GM19238 (cell line): ENCODE results near the gene RIPOR1.
"Not testable (repeated sequence)": the region's sequence is repeated elsewhere in the genome, so short reads cannot be mapped to it uniquely, and the experiment has no call there.

Experiments
- DNase-seq: peaks from one replicate; pipeline ENCODE4 v3.0.0; 2011; ENCODE audit warnings: low spot score; ENCODE audit not compliant: insufficient read length

Gene RIPOR1

DNA sequence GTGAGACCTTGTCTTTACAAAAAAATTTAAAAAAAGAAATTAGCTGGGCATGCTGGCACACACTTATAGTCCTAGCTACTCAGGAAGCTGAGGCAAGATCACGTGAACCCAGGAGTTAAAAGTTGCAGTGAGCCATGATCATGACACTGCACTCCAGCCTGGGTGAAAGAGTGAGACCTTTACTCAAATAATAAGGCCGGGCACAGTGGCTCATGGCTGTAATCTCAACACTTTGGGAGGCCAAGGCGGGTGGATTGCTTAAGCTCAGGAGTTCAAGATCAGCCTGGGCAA, 11.5 kb upstream of the RIPOR1 start:
- DNase-seq = no peak

DNA sequence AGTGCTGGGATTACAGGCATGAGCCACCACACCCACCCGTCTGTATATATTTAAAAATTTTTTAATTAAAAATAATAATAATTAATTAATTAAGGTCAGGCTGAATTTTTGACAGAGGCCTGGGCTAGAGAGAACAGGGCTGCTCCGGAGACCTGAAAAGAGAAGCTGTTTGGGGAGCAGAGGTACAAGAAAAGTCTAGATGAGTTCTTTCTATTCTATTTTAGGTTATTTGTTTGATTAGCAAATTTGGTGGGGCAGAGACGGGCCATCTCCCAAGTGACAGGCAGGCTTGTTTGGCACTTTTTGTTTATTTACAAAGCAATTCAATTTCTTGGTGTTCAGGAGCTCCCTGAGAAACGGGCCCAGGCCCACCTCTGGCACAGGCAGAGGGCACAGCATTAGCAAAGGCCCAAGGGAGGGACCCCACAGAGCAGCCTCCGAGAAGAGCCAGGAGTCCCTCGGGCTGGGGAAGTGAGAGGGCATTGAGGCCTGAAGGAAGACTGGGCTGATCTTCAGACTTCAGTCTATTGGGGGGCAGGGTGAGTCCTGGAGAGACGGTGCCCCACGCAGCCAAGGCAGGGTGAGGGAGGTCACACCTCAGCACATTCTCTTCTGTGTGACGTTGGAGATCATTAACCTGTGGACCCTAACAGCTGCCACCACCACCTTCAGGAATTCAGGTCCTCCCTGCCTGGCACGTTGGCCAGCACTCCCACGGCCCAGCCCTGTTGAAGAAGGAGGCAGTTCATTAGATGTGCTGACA, 10.8 kb upstream of the RIPOR1 start:
- peak; percentile 61 for DNase-seq

- no peak for DNase-seq
Observed at GRCh38 chr16:67518676-67519075, 10.0 kb upstream of the RIPOR1 start.

- DNase-seq = no peak
Observed at GRCh38 chr16:67519242-67519641, 9.4 kb upstream of the RIPOR1 start.

DNA sequence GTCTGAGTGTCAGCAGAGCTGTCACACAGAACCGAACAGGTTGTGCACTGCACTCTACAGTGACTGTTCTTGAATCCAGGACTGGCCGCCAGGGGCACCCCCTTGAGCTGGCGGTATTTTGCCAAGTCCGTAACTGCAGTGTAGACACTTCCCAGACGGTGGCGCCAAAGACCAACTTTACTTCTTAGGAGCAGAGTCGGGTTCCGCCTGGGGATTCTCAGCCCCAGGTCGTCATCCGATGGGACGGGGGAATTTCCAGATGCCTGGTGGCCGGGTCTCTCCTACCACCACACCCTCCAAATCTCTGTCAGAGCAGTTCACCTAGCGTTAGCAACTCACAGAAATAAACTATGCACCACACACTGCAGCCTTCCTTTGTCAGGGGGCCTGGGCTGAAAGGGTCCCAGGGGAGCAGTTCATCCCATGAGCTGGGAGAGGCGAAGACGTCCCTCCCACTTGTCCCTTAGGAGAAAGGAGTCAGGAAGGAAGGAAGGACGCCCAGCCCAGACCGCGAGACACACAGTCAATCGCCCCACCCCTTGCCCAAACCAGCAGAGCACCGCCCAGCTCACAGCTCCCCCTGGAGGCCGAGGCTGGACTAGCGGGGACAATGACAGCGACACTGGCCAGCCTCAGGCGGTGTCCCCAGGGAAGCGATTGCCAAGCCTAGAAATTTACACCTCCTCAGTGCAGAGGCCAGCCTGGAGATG, 7.4 kb upstream of the RIPOR1 start:
- DNase-seq = peak; percentile 88

DNA sequence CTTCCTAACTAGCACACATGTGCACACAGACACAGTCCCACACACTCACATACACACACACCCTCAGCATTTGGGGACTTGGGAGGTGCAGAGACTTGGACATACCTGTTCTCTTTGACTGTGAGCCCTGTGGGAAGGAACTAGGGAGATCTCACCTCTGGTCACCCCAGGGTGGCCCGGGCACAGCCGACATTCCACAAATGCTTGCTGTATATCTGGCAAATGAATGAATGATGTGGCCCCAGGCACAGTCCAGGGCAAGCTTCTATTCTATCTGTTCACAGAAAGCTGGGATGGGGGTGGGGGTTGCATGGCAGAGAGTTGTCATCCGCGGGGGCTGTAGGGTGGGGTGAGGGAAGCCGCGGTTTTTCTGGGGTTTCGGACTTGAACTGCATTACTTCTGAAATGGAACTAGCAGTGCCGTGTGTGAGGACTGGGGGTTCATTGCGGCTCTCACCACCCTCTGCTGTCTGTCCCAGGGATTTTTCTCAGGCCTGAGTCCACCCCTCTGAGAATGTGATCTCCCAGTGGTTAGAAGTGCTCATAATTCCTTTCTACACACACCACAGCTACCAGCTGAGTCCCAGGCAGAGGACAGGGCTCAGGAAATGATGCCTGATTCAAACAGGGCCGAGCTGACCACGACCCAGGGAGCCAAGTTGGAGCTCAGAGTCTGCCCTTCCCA, 3.3 kb upstream of the RIPOR1 start:
- DNase-seq = no peak

- no peak for DNase-seq
Observed at GRCh38 chr16:67526149-67526791, 2.4 kb upstream of the RIPOR1 start.

DNA sequence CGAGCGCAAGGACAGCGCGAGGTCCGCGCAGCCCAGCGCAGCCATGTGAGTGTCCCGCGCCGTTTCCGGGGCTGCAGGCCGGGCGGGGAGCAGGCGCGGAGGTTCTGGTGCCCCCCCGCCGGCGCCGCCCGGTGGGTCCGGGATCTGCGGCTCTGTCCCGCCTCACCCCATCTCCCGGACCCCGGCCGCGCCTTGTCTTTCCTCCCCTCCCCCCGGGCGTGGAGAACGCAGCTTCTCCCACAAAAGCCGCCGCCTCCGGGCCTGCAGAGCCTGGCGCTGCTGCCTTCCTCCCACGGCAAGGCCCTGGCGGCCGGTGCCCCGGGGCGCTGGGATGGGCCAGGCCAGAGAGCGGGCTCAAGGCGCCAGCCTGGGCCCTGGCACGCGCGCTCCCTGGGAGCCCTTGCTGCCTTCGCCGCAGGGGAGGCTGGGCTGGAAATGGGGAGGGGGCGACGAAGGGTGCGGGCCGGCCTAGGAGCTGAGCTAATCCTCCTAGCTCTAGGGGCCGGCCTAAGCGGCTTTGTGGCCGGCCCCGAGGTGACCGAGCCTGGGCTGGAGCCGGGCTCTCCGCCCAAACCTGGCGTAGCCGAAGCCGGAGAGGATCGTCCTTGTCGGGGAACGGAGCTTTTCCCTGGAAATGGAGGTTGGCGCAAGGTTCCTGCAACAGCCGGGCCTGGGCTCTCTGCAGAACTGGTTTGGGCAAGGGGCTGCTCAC, 397 bp downstream of the RIPOR1 start:
- DNase-seq = no peak

DNA sequence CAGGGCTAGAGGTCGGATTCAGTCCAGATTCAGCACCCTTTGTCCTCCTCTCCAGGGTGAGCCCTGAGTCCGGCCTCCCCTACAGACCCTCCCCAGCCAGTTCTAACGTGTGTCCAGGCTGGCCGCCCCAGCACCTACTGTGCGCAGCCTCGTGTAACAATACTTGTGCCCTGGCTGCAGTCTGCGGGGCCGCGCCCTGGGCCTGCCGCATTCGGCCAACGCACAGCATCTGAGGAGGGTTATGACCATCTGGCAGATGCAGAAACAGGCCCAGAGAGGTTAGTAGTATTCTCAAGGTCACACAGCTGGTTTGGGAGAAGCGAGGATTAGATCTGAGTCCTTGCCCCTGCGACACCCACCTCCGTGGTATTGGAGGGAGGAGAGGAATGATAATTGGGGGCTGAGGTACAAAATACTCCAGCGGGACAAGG, 968 bp downstream of the RIPOR1 start:
- DNase-seq = no peak

DNA sequence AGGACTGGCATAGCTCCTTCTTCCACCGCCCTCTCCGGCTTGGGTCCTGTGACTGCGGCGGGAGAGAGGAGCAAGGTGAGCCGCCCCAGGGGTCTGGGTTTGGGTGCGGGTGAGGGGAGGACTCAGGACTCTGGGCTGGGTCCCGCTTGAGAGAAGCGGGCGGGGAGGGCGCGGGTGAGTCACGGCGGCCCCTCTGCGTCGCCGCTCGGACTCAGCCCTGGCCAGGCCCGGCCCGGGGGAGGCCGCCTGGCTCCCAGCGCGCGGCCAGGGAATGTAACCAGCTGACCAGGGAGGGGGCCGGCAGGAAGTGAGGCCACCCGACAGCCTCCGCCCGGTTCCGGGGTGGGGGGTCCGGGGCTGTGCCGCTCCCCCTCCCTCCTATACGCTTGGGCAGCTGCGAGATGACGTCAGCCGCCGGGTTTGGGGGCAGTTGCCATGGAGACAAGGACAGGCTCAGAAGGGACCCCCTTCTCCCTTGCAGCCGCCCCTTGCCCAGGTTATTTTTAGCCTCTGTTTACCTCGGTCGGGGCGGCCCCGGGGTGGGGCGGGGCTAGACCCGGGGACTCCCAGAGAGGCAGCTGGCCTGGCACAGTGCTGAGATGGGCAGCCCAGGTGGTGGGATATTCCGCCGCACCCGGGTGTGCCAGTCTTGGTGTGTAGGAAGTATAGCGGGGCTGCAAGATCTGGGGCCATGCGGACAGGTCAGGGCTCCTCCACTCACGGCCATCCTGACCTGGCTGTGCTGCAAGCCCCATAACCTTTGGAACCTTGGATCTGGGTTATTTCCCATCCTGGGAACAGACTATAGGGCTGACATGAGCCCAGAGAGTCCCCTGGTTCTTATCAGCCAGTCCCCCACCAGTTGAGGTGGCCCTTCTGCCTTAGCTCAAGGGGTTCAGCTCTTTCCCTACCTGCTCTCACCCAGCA, 1.6 kb downstream of the RIPOR1 start:
- no peak for DNase-seq

DNA sequence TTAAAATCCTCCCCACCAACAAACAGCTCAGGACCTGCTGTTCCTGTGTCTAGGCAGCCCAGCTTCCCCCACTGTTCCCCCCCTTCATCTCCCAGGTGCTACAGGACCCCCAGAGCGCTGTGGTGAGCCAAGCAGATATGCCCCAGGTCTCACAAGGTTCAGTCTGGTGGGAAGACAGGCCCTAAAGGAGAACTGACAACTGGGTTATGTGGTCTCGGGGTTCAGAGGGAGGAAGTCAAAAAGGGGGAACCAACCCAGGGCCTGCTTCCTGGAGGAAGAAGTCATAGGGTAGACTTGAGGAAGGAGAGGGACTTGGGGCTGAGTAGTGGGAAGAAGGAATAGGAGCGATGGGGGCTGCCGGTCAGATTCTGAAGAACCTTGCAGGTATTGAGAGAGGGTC, 2.6 kb downstream of the RIPOR1 start:
- DNase-seq = no peak

DNA sequence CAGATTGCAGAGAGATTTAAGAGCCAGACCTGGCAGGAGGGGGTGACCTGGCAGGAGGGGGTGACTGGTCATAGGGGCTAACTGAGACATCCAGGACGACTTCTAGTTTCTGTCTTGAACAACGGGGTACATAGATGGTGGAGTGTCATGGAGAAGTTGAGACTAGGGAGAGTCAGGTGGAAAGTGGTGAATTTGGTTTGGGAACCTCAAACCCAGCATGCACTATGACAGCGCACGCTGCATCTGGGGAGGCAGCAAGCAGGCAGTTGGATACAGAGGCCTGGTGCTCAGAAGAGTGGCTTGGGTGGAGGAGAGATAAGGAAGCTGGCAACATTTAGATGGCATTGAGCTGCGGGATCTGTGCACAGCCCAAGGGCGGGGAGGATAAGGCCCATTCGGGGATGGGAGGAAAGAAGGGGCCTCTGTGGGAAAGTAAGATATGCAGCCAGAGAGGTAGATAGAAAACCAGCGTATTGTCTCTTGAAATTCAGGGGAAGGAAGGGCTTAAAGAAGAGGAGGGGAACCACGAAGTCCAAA, 4.5 kb downstream of the RIPOR1 start:
- no peak for DNase-seq

- DNase-seq = not testable (repeated sequence)
Observed at GRCh38 chr16:67533987-67534386, 5.4 kb downstream of the RIPOR1 start.

GRCh38 chr16:67534431-67534830, 5.8 kb downstream of the RIPOR1 start:
- DNase-seq = no peak

DNA sequence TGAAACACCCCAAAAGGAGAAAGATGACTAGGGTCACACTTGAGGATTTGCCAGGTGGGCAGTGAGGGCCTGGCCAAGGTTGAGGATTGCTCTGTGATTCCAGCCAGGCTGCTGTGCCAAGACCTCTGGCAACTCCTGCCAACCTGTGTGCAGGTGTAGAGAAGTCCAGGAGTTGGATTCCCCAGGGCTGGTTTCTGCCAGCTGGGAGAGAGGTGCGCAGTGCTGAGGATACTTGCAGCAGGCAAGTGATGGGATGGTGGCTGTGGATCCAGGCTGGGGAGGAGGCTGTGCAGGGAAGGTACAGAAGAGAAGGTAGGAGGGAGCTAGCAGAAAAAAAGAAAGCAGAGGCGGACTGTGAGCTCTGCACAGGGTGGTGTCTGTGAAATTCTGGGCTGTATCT, 6.6 kb downstream of the RIPOR1 start:
- DNase-seq = no peak

DNA sequence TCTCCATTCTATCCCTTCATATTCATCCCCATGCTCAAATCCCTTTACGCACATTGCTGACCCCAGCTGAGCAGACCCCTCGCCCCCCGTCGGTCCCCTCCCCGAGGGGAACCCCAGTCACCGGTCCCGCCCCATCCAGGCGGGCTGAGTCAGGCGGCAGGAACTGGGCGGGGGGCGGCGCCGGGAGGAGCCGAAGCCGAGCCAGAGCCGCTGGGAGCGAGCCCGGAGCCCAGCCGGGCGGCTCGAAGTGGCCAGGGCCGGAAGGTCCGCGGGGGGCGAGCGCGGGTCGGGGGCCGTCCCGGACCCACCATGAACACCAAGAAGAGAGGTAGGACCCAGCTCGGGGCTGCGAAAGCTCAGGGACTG, 8.6 kb downstream of the RIPOR1 start:
- no peak for DNase-seq

- peak; percentile 68 for DNase-seq
Observed at GRCh38 chr16:67537636-67538591, 9.3 kb downstream of the RIPOR1 start.

- no peak for DNase-seq
Observed at GRCh38 chr16:67538666-67539101, 10.1 kb downstream of the RIPOR1 start.

- DNase-seq = no peak
Observed at GRCh38 chr16:67539271-67539670, 10.6 kb downstream of the RIPOR1 start.
